HEK293T (cell line): ENCODE results near the gene XIRP1.

Experiments used
- CTCF ChIA-PET: fragments of 350-600 bp; formaldehyde crosslinking; extraction: SDS; loops from one replicate; lab custom pipeline; 2021; ENCODE audit warnings: antibody characterized with exemption, inconsistent platforms; lab: Yijun Ruan, JAX
- POLR2A ChIA-PET: fragments of 350-600 bp; formaldehyde crosslinking; extraction: SDS; loops from one replicate; lab custom pipeline; 2020; ENCODE audit warnings: antibody characterized with exemption, inconsistent platforms; lab: Yijun Ruan, JAX
- DNase-seq: peaks from one replicate; pipeline ENCODE4 v3.0.0; 2012; ENCODE audit warnings: mixed read lengths; ENCODE audit errors: extremely low spot score
- ARNT ChIP-seq: fragments of 450-650 bp; IDR thresholded peaks from 2 replicates; pipeline ENCODE4 v1.6.1; 2017; ENCODE audit warnings: mild to moderate bottlenecking
- BHLHE40 ChIP-seq: fragments of 450-650 bp; IDR thresholded peaks from 2 replicates; pipeline ENCODE4 v1.6.1; 2016; ENCODE audit warnings: mild to moderate bottlenecking, moderate library complexity, borderline replicate concordance
- CTBP1 ChIP-seq: fragments of 450-650 bp; IDR thresholded peaks from 2 replicates; pipeline ENCODE4 v1.6.1; 2016; ENCODE audit warnings: borderline replicate concordance
- ELF4 ChIP-seq: fragments of 450-650 bp; IDR thresholded peaks from 2 replicates; pipeline ENCODE4 v1.6.1; 2017; ENCODE audit warnings: antibody characterized with exemption
- FOXA1 ChIP-seq: fragments of 450-650 bp; IDR thresholded peaks from 2 replicates; pipeline ENCODE4 v1.6.1; 2016; ENCODE audit warnings: mild to moderate bottlenecking
- FOXK2 ChIP-seq: fragments of 450-650 bp; IDR thresholded peaks from 2 replicates; pipeline ENCODE4 v1.6.1; 2016; ENCODE audit warnings: mild to moderate bottlenecking
- FOXM1 ChIP-seq: fragments of 450-650 bp; IDR thresholded peaks from 2 replicates; pipeline ENCODE4 v1.6.1; 2017; ENCODE audit warnings: mild to moderate bottlenecking, borderline replicate concordance
- HDGF ChIP-seq: fragments of 450-650 bp; IDR thresholded peaks from 2 replicates; pipeline ENCODE4 v1.6.1; 2017; ENCODE audit warnings: antibody characterized with exemption, borderline replicate concordance
- L3MBTL2 ChIP-seq: fragments of 450-650 bp; conservative IDR thresholded peaks from 2 replicates; pipeline ENCODE4 v1.6.1; 2016; ENCODE audit warnings: mild to moderate bottlenecking
- LEF1 ChIP-seq: fragments of 450-650 bp; IDR thresholded peaks from 2 replicates; pipeline ENCODE4 v1.6.1; 2017; ENCODE audit warnings: mild to moderate bottlenecking, borderline replicate concordance
- NFRKB ChIP-seq: fragments of 450-650 bp; IDR thresholded peaks from 2 replicates; pipeline ENCODE4 v1.6.1; 2016; ENCODE audit warnings: mild to moderate bottlenecking, moderate library complexity
- PKNOX1 ChIP-seq: fragments of 450-650 bp; IDR thresholded peaks from 2 replicates; pipeline ENCODE4 v1.6.1; 2016
- SP1 ChIP-seq: fragments of 450-650 bp; IDR thresholded peaks from 2 replicates; pipeline ENCODE4 v1.6.1; 2017
- SUZ12 ChIP-seq: fragments of 450-650 bp; IDR thresholded peaks from 2 replicates; pipeline ENCODE4 v1.6.1; 2016; ENCODE audit warnings: mild to moderate bottlenecking
- TARDBP ChIP-seq: fragments of 450-650 bp; IDR thresholded peaks from 2 replicates; pipeline ENCODE4 v1.6.1; 2016
- ZNF384 ChIP-seq: fragments of 450-650 bp; IDR thresholded peaks from 2 replicates; pipeline ENCODE4 v1.6.1; 2016

The XIRP1 gene

GRCh38 chr3:39192490-39193092 is at the start of gene XIRP1:
TSS of gene XIRP1 (minus strand) at chr3:39192595. CDS start at chr3:39189445, 3,150 bp downstream.
- TF ChIP-seq TARDBP (no peak), SUZ12 (no peak), NFRKB (no peak), ELF4 (no peak), PKNOX1 (no peak), FOXA1 (no peak), CTBP1 (no peak), ARNT (no peak), FOXK2 (no peak), FOXM1 (no peak), L3MBTL2 (no peak), LEF1 (no peak), BHLHE40 (no peak), ZNF384 (no peak), SP1 (no peak)
- DNase-seq: no peak
- ChIA-PET CTCF (interaction anchor here (1.0 to 6.0 kb wide), 4 partner anchors 66 to 99 kb away, joined by 3 to 87 read pairs (median 22); no protein-coding TSS in a partner anchor), POLR2A (no interaction called here)

- TF ChIP-seq L3MBTL2 (no peak), FOXA1 (no peak), FOXK2 (no peak), HDGF (no peak), ELF4 (no peak), ZNF384 (no peak), BHLHE40 (no peak), SP1 (no peak), SUZ12 (no peak), NFRKB (no peak), PKNOX1 (no peak), CTBP1 (no peak), LEF1 (no peak), TARDBP (no peak)
- no peak for DNase-seq
- ChIA-PET POLR2A (no interaction called here), CTCF (no interaction called here)
Measured at GRCh38 chr3:39241561-39241960, 49.2 kb upstream of the XIRP1 start.

GRCh38 chr3:39237027-39237426 is 44.6 kb upstream of the XIRP1 start:
- POLR2A ChIA-PET: no interaction called here
- CTCF ChIA-PET: no interaction called here
- DNase-seq: no peak
- TF ChIP-seq HDGF: no peak
- TF ChIP-seq TARDBP: no peak
- TF ChIP-seq FOXK2: no peak
- TF ChIP-seq ZNF384: no peak
- no peak for TF ChIP-seq ARNT
- no peak for TF ChIP-seq FOXM1
- no peak for TF ChIP-seq BHLHE40
- no peak for TF ChIP-seq CTBP1
- no peak for TF ChIP-seq ELF4
- no peak for TF ChIP-seq L3MBTL2
- no peak for TF ChIP-seq NFRKB
- TF ChIP-seq PKNOX1: no peak
- TF ChIP-seq FOXA1: no peak
- no peak for TF ChIP-seq SUZ12
- no peak for TF ChIP-seq SP1
- TF ChIP-seq LEF1: no peak

- ChIA-PET CTCF (no interaction called here), POLR2A (no interaction called here)
- no peak for DNase-seq
- no peak for TF ChIP-seq SUZ12
- no peak for TF ChIP-seq FOXK2
- TF ChIP-seq NFRKB: no peak
- no peak for TF ChIP-seq SP1
- no peak for TF ChIP-seq ARNT
- no peak for TF ChIP-seq L3MBTL2
- no peak for TF ChIP-seq ZNF384
- no peak for TF ChIP-seq FOXM1
- TF ChIP-seq LEF1: no peak
- TF ChIP-seq TARDBP: no peak
- no peak for TF ChIP-seq ELF4
- no peak for TF ChIP-seq BHLHE40
Measured at GRCh38 chr3:39234651-39235050, 42.3 kb upstream of the XIRP1 start.

- ChIA-PET POLR2A (no interaction called here), CTCF (no interaction called here)
- TF ChIP-seq FOXK2 (no peak), SUZ12 (no peak), PKNOX1 (no peak), FOXA1 (no peak), LEF1 (no peak)
- no peak for DNase-seq
Measured at GRCh38 chr3:39232859-39233258, 40.5 kb upstream of the XIRP1 start.
